Sigmoid colon (tissue), 4 donors: ENCODE data around the gene OR2V2.

Experiments
- EP300 ChIP-seq, 4 donors: sonication (generic); formaldehyde crosslinking; IDR thresholded peaks; one replicate each; pipeline ENCODE4 v1.6.1; 2017; ENCODE audit warnings: antibody characterized with exemption in 4 of 4
- TF ChIP-seq, protein P1 (sequence below), 4 experiments: fragments of 450-650 bp in 3 of 4; fragments of 200-600 bp in 1 of 4; IDR thresholded peaks; one replicate each; pipeline ENCODE4 v1.5.1; 2016 to 2019; ENCODE audit warnings: antibody characterized with exemption in 4 of 4, mild to moderate bottlenecking in 3 of 4, moderate library complexity in 2 of 4

DNA sequence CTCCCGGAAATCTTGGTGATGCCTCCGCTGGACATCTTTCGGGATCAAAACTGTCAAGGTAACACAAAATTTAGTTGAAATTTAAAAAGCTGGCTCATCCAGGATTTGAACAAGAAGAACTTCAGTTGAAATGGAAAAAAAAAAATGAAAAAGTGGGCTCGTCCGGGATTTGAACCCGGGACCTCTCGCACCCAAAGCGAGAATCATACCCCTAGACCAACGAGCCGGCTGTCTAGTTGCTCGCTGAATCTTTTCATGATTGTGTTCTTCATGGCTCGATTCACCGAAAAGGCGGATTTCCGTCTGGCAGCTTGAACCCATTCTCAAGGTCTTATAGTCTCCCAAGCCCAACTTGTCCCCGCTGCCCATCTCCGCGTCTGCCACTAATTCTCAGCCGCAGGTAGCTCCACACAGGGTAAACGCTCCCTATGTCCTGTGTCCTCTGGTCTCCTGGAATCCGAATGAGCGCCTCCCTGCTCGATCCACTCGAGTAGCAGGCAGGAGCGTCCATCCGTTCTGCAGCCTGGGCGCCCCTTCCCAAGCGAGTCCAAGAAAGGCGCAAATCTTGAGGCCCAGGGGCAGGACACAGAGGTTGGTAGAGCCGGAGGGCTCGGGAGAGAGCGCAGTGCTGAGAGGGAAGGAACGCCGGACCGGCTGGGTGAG lies 41.4 kb downstream of the OR2V2 start:
- TF ChIP-seq, protein P1, sequence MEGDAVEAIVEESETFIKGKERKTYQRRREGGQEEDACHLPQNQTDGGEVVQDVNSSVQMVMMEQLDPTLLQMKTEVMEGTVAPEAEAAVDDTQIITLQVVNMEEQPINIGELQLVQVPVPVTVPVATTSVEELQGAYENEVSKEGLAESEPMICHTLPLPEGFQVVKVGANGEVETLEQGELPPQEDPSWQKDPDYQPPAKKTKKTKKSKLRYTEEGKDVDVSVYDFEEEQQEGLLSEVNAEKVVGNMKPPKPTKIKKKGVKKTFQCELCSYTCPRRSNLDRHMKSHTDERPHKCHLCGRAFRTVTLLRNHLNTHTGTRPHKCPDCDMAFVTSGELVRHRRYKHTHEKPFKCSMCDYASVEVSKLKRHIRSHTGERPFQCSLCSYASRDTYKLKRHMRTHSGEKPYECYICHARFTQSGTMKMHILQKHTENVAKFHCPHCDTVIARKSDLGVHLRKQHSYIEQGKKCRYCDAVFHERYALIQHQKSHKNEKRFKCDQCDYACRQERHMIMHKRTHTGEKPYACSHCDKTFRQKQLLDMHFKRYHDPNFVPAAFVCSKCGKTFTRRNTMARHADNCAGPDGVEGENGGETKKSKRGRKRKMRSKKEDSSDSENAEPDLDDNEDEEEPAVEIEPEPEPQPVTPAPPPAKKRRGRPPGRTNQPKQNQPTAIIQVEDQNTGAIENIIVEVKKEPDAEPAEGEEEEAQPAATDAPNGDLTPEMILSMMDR (IDR thresholded peaks at IDR 0.05), result no peak
- no peak for TF ChIP-seq EP300 (IDR thresholded peaks at IDR 0.05)
